T-helper 17 cell (primary cell): ENCODE measurements around the gene SRCIN1. TPM values are rescaled to one million over a fixed set of nuclear protein-coding genes. Genes with fewer than 3 reads are reported as not detected.

Experiments
- ATAC-seq: fragments of 150-1000 bp; cut with Tn5 transposase; 2 replicates; pipeline ENCODE4 v1.10.0; 2021; ENCODE audit warnings: mild to moderate bottlenecking, moderate library complexity
- DNase-seq, 3 donors: peaks; one replicate each; pipeline versions ENCODE4 v3.0.0 to v3.0.0-alpha.2; 2020 to 2021
- H3K9me3 ChIP-seq: one replicate; pipeline ENCODE4 v1.7.0; 2013; ENCODE audit warnings: low read length, mild to moderate bottlenecking; ENCODE audit not compliant: control insufficient read depth, poor library complexity, severe bottlenecking
- H3K27ac Mint-ChIP-seq: one replicate; pipeline ENCODE4 v1.8.0; 2022; ENCODE audit warnings: mild to moderate bottlenecking, moderate library complexity, mixed read lengths
- H3K27me3 Mint-ChIP-seq: one replicate; pipeline ENCODE4 v1.8.0; 2022; ENCODE audit warnings: mixed read lengths
- H3K36me3 Mint-ChIP-seq: one replicate; pipeline ENCODE4 v1.8.0; 2022; ENCODE audit warnings: low read depth, mixed read lengths
- H3K4me1 Mint-ChIP-seq: one replicate; pipeline ENCODE4 v1.8.0; 2022; ENCODE audit warnings: mild to moderate bottlenecking, mixed read lengths
- H3K4me3 Mint-ChIP-seq: one replicate; pipeline ENCODE4 v1.8.0; 2022; ENCODE audit warnings: mild to moderate bottlenecking, moderate library complexity, mixed read lengths
- total RNA-seq, 4 donors: library from RNA in 2 of 4; stranded (reverse) in 2 of 4; gene quantifications; one replicate each; pipeline ENCODE4 v1.2.3 and lab custom pipeline; 2022 to 2026

Gene SRCIN1
- total RNA-seq, 2 donors from 2014 or later, result 0.26 to 0.52 TPM

- H3K9me3 ChIP-seq, result no peaks in the 10 kb centered on the region
- Mint-ChIP-seq H3K27ac (no peak overlapping the region), H3K27me3 (peaks cover 38% of the 10 kb centered on the region), H3K36me3 (peaks cover 4% of the 10 kb centered on the region), H3K4me3 (no peak overlapping the region), H3K4me1 (peaks cover 21% of the 10 kb centered on the region)
- no peak for DNase-seq
- no peak for ATAC-seq
Observed at GRCh38 chr17:38557396-38557795, 48.4 kb downstream of the SRCIN1 start.

GRCh38 chr17:38556239-38556638 lies 49.5 kb downstream of the SRCIN1 start:
- Mint-ChIP-seq H3K4me1 (peaks cover 19% of the 10 kb centered on the region), H3K27ac (no peak overlapping the region), H3K27me3 (peaks cover 45% of the 10 kb centered on the region), H3K4me3 (no peak overlapping the region), H3K36me3 (peaks cover 4% of the 10 kb centered on the region)
- no peaks in the 10 kb centered on the region for H3K9me3 ChIP-seq
- DNase-seq (no peak), ATAC-seq (no peak)

DNA sequence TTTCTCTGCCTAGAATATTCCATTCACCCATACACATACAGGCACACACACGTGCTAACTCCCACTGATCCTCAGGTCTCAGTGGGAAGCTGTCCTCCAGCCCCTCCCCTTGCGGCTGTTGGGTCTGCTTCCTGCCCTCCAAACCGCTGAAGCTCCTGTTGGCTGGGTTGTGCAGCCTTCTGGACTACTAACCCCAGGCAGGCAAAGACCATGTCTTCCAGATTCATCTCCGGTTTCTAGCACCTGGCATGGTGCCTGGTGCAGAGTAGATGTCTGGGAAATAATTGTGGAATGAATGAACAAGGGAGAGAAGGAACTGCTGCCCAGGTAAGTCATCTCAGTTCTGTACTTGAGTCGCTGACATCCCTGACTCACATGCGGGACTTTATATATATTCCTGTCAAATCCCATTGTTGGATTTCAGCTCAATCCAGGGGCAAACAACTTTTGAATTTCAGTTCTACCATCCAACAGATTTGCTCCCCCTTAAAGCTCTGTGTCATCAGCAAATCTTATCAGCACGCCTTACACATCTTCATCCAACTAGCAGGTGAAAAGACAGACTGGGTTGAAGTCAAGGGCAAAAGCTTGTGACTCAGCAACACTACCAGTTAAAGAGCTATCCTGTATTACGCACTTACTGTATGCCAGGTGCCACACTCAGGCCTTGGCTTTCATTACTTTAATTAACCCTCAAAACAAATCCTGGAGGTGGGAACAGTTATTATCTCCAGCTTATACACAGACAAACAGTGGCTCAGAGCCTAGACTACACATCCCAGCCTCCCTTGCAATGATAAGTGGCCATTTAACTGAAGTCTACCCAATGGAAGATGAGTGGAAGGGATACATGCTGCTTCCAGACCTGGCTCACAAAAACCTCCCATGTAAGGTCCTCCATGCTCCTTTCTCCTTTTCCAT lies 51.1 kb downstream of the SRCIN1 start:
- H3K9me3 ChIP-seq, result no peaks in the 10 kb centered on the region
- Mint-ChIP-seq H3K27me3 (peaks cover 42% of the 10 kb centered on the region), H3K4me3 (no peak overlapping the region), H3K4me1 (peaks cover 15% of the 10 kb centered on the region), H3K36me3 (peaks cover 4% of the 10 kb centered on the region), H3K27ac (no peak overlapping the region)
- DNase-seq (no peak), ATAC-seq (no peak)

GRCh38 chr17:38552343-38552742 lies 53.4 kb downstream of the SRCIN1 start:
- H3K9me3 ChIP-seq, result no peaks in the 10 kb centered on the region
- DNase-seq, result no peak
- ATAC-seq, result no peak
- H3K27ac Mint-ChIP-seq, result no peak overlapping the region
- no peak overlapping the region for H3K4me3 Mint-ChIP-seq
- H3K36me3 Mint-ChIP-seq, result no peaks in the 10 kb centered on the region
- peaks cover 49% of the 10 kb centered on the region for H3K27me3 Mint-ChIP-seq
- peaks cover 5% of the 10 kb centered on the region for H3K4me1 Mint-ChIP-seq

DNA sequence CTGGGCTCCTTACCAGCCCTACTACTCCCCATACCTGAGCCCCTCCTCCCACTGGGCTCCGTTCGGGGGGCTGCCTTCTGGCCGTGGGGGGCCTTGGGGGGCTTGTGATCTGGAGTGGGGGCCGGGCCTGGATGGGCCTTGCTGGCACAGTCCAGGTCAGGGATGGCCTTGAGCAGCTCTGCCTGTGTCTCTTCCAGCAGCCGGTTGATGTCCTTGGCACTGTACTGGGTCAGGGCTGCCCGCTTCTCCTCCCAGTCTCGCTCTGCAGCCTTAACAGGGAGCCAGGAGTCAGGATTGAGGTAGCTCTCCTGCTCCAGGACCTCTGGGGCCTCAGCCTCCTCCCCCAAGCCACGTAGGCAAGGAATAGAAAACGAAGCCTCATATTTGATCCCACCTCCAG lies 54.6 kb downstream of the SRCIN1 start:
- Mint-ChIP-seq H3K27me3 (peaks cover 59% of the 10 kb centered on the region), H3K4me3 (no peak overlapping the region), H3K4me1 (peaks cover 7% of the 10 kb centered on the region), H3K27ac (no peak overlapping the region), H3K36me3 (no peaks in the 10 kb centered on the region)
- ATAC-seq, result no peak
- DNase-seq, result no peak
- no peaks in the 10 kb centered on the region for H3K9me3 ChIP-seq

DNA sequence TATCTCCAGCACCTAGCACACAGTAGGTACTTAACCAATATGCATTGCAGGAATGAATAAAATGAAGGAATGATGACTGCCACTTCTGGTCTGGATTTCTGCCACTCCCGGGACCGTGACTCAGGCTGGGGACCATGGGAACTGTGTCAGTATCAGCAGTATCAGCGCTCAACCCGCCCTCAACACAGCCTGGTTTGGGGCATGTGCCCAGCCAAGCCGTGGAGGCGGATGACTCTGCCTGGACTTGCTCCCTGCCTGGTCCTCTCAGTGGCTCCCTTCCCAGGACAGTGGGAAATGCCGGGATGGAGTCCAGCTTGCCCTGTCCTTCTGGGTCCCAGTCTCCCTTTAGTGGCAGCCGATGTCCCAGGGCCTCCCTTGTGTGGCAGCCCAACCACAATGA lies 55.1 kb downstream of the SRCIN1 start:
- Mint-ChIP-seq H3K4me3 (no peak overlapping the region), H3K4me1 (peaks cover 7% of the 10 kb centered on the region), H3K36me3 (no peaks in the 10 kb centered on the region), H3K27ac (no peak overlapping the region), H3K27me3 (peaks cover 56% of the 10 kb centered on the region)
- no peak for DNase-seq
- ATAC-seq, result no peak
- no peaks in the 10 kb centered on the region for H3K9me3 ChIP-seq

DNA sequence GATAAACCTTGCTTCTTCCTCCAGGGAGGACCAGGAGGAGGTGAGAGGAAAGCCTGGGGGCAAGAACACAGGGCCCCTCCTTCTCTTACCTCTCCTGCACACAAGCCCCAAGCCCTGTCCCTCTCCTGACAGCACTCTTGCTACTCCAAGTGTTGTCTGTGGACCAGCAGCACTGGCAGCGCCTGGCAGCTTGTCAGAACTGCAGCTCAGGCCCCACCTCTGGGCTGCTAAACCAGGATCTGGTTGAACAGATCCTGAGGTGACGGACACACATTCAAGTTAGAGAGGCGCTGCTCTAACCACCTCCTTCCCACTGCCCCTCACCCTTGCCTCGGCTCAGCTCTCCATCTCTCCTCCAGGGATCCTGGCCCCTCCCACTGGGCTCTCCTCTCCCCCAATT lies 56.5 kb downstream of the SRCIN1 start:
- Mint-ChIP-seq H3K4me1 (peaks cover 7% of the 10 kb centered on the region), H3K36me3 (no peaks in the 10 kb centered on the region), H3K4me3 (no peak overlapping the region), H3K27me3 (peaks cover 44% of the 10 kb centered on the region), H3K27ac (no peak overlapping the region)
- no peak for ATAC-seq
- no peaks in the 10 kb centered on the region for H3K9me3 ChIP-seq
- no peak for DNase-seq

DNA sequence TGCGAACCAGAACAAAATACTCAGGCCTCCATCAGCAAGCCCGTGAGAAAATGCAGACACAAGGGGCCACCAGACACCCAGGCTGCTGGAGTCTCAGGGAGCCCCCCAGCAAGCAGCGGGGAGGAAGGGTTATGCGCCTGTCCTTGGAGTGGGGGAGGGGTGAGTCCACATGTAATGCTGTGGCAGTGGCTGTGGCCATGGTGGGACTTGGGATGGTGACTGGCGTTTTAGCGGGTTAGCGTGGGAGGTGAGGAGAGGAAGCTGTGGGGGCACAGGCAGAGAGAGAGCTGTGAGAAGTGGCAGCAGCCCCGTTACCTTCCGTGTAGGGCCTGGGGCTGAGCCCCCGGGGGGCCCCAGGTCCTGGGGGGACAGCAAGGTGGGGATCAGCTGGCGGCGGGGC lies 58.3 kb downstream of the SRCIN1 start:
- Mint-ChIP-seq H3K4me1 (peaks cover 7% of the 10 kb centered on the region), H3K4me3 (no peak overlapping the region), H3K27me3 (peaks cover 44% of the 10 kb centered on the region), H3K36me3 (no peaks in the 10 kb centered on the region), H3K27ac (no peak overlapping the region)
- H3K9me3 ChIP-seq, result no peaks in the 10 kb centered on the region
- DNase-seq, result no peak
- no peak for ATAC-seq

DNA sequence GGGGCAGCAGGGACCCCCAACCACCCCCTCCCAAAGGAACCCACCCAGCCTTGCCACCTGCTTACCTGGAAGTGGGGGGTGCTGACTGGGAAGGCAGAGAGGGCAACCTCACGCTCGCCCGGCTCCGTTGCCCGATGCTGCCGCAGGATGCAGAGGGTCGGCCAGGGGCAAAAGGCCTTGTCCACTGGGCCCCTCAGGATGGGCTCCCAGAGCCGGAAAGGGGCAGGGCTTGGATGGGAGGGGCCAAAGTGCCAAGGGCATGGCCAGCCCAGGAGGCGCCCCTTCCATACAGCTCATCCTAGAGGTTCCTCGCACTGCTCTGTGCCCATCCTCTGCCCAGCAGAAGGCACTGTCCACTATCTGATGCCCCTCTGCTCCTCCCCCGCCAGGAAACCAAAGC lies 59.4 kb downstream of the SRCIN1 start:
- DNase-seq (no peak), ATAC-seq (no peak)
- Mint-ChIP-seq H3K27ac (no peak overlapping the region), H3K4me3 (no peak overlapping the region), H3K4me1 (peaks cover 7% of the 10 kb centered on the region), H3K36me3 (no peaks in the 10 kb centered on the region), H3K27me3 (peaks cover 38% of the 10 kb centered on the region)
- H3K9me3 ChIP-seq, result no peaks in the 10 kb centered on the region

DNA sequence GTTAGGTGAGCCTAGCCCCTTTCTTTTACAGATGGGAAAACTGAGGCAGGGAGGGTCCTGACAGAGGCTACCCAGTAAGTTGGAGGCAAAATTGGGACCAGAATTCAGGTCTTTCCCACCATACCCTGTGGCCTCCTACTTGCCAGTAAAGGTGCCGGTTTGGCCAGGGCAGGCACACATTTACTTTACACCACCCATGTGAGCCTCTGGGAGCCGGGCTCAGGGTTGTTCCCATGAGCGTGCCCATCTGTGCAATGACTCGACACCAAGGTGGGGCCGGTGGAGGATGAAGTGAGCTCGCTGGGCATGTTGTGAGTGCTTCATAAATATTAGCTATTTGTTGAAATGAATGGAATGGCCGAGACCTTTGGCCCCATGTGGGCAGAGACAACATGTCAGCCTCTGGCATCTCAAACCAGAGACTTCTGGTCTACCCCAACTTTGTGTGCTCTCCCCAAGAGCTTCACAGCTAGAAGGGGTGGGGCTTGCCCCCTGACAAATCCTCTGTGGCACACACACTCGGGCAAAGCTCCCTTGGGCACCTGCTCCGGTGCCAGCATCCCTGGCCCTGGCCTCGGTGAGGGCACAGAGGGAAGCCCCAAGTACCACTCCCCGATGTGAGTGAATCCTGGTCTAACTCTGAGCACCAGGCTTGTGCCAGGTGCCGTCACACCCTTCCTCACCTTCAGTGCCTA lies 60.1 kb downstream of the SRCIN1 start:
- no peak for ATAC-seq
- no peak overlapping the region for H3K27ac Mint-ChIP-seq
- DNase-seq, result no peak
- peaks cover 7% of the 10 kb centered on the region for H3K4me1 Mint-ChIP-seq
- H3K4me3 Mint-ChIP-seq, result no peak overlapping the region
- no peaks in the 10 kb centered on the region for H3K9me3 ChIP-seq
- peaks cover 40% of the 10 kb centered on the region for H3K27me3 Mint-ChIP-seq
- H3K36me3 Mint-ChIP-seq, result no peaks in the 10 kb centered on the region

DNA sequence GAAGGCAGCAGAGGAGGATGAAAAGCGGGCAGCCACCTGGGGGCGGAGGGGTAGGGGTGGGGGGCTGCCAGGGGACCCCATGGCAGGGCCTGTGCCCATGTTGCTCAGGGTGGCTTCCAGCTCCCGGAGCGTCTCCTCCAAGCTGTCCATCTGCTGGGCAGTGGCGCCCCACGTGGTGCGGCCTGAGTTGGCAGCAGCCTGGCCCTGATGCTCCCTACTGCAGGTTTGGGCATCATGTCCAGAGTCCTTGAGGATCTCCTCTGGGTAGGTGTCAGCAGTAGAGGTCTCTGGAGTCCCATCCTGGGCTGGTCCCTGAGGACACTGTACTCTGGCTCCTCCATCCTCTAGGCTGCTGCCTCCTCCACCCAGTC lies 60.9 kb downstream of the SRCIN1 start:
- ATAC-seq (no peak), DNase-seq (no peak)
- peaks cover 45% of the 10 kb centered on the region for H3K27me3 Mint-ChIP-seq
- no peaks in the 10 kb centered on the region for H3K9me3 ChIP-seq
- H3K36me3 Mint-ChIP-seq, result no peaks in the 10 kb centered on the region
- H3K4me3 Mint-ChIP-seq, result no peak overlapping the region
- H3K27ac Mint-ChIP-seq, result no peak overlapping the region
- H3K4me1 Mint-ChIP-seq, result peaks cover 6% of the 10 kb centered on the region

- peaks cover 2% of the 10 kb centered on the region for H3K4me1 Mint-ChIP-seq
Observed at GRCh38 chr17:38544175-38544838, 61.4 kb downstream of the SRCIN1 start.

DNA sequence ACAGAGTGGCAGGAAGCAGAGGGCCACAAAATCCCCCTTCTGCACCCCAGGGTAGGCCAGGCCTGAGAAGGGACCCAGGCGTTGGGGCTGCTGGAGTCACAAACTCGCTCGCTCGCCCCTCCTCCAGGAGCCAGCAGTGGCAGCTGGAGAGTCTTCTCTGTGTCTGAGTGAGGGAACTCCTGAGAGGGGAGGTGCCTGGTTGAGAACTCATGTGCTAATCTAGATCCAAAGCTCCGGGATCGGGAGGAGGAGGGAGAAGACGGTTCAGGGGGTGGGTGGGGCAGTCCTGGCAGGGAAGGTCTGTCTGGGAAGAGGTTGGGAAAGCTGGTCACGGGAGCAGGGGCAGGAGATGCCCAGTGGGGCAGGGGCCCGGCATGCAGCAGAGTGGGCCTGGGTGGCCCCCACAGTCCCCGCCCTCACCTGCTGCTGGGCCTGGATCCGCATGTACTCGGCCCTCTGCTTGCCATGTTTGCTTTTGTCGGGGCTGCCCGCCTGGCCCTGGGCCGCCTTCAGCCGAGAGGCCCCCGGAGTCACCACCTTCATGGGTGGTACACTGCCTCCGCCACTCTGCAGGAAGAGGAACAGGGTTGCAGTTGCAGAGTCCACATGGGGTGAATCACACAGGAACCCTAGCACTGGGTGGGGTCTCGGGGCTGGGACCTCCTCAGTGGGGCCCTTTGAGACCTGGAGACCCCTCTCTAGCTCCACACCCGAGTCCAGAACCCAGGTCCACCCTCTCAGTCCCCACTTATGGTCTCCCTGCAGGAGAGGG lies 62.2 kb downstream of the SRCIN1 start:
- H3K36me3 Mint-ChIP-seq, result no peaks in the 10 kb centered on the region
- peaks cover 2% of the 10 kb centered on the region for H3K4me1 Mint-ChIP-seq
- DNase-seq (no peak), ATAC-seq (no peak)
- H3K9me3 ChIP-seq, result no peaks in the 10 kb centered on the region
- no peak overlapping the region for H3K27ac Mint-ChIP-seq
- peak overlapping the region; percentile 12 for H3K4me3 Mint-ChIP-seq
- H3K27me3 Mint-ChIP-seq, result peaks cover 46% of the 10 kb centered on the region

More at GRCh38 chr17:38544175-38544838, 61.4 kb downstream of the SRCIN1 start:
- no peaks in the 10 kb centered on the region for H3K36me3 Mint-ChIP-seq
- no peak overlapping the region for H3K27ac Mint-ChIP-seq
- H3K9me3 ChIP-seq, result no peaks in the 10 kb centered on the region
- H3K27me3 Mint-ChIP-seq, result peaks cover 45% of the 10 kb centered on the region
- ATAC-seq (no peak), DNase-seq (no peak)
- no peak overlapping the region for H3K4me3 Mint-ChIP-seq
